Measurements from ENCODE around the gene MICU1.

Gene MICU1

GRCh38 chr10:72638586-72639440, 12.9 kb upstream of the MICU1 start:
- no peak overlapping the region for H3K9ac ChIP-seq (ENCODE audit: low read length)
- H3K27ac ChIP-seq (ENCODE audit: low read depth, low read length), result no peak overlapping the region
- no peaks in the 10 kb centered on the region for H3K9me2 ChIP-seq (replicated peaks; ENCODE audit: insufficient read depth, low read length)
- no peaks in the 10 kb centered on the region for H4K20me1 ChIP-seq (ENCODE audit: low read depth, low read length)
- no peaks in the 10 kb centered on the region for H3K9me3 ChIP-seq (ENCODE audit: insufficient read depth, low read length)
- H3K4me2 ChIP-seq (ENCODE audit: low read depth, low read length, poor library complexity, severe bottlenecking), result no peak overlapping the region
- H3K4me3 ChIP-seq (ENCODE audit: insufficient read depth, low read length, poor library complexity, severe bottlenecking), result no peak overlapping the region
- no peak for TF ChIP-seq EZH2phosphoT487 (conservative IDR thresholded peaks at IDR 0.05; ENCODE audit: low read length)
- TF ChIP-seq, protein P1, sequence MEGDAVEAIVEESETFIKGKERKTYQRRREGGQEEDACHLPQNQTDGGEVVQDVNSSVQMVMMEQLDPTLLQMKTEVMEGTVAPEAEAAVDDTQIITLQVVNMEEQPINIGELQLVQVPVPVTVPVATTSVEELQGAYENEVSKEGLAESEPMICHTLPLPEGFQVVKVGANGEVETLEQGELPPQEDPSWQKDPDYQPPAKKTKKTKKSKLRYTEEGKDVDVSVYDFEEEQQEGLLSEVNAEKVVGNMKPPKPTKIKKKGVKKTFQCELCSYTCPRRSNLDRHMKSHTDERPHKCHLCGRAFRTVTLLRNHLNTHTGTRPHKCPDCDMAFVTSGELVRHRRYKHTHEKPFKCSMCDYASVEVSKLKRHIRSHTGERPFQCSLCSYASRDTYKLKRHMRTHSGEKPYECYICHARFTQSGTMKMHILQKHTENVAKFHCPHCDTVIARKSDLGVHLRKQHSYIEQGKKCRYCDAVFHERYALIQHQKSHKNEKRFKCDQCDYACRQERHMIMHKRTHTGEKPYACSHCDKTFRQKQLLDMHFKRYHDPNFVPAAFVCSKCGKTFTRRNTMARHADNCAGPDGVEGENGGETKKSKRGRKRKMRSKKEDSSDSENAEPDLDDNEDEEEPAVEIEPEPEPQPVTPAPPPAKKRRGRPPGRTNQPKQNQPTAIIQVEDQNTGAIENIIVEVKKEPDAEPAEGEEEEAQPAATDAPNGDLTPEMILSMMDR (IDR thresholded peaks at IDR 0.05; ENCODE audit: insufficient read depth, low read length, poor library complexity, severe bottlenecking), result no peak
- no peak overlapping the region for H2AFZ ChIP-seq (ENCODE audit: low read depth, low read length, severe bottlenecking)
- no peaks in the 10 kb centered on the region for H3K36me3 ChIP-seq (ENCODE audit: low read length)
- H3K79me2 ChIP-seq (ENCODE audit: insufficient read depth, low read length), result no peaks in the 10 kb centered on the region
- no peaks in the 10 kb centered on the region for H3K27me3 ChIP-seq (ENCODE audit: low read length)
- H3F3A ChIP-seq (ENCODE audit: insufficient read depth), result no peaks in the 10 kb centered on the region

- H3K27ac ChIP-seq (ENCODE audit: low read depth, low read length), result no peak overlapping the region
- no peaks in the 10 kb centered on the region for H3K27me3 ChIP-seq (ENCODE audit: low read length)
- H3K4me3 ChIP-seq (ENCODE audit: insufficient read depth, low read length, poor library complexity, severe bottlenecking), result no peak overlapping the region
- no peak overlapping the region for H2AFZ ChIP-seq (ENCODE audit: low read depth, low read length, severe bottlenecking)
- H3K36me3 ChIP-seq (ENCODE audit: low read length), result no peaks in the 10 kb centered on the region
- no peaks in the 10 kb centered on the region for H3F3A ChIP-seq (ENCODE audit: insufficient read depth)
- H3K4me2 ChIP-seq (ENCODE audit: low read depth, low read length, poor library complexity, severe bottlenecking), result no peak overlapping the region
- H3K9ac ChIP-seq (ENCODE audit: low read length), result no peak overlapping the region
- TF ChIP-seq, protein P1 (IDR thresholded peaks at IDR 0.05; ENCODE audit: insufficient read depth, low read length, poor library complexity, severe bottlenecking), result no peak
- TF ChIP-seq EZH2phosphoT487 (conservative IDR thresholded peaks at IDR 0.05; ENCODE audit: low read length), result no peak
- H3K79me2 ChIP-seq (ENCODE audit: insufficient read depth, low read length), result no peaks in the 10 kb centered on the region
- H3K9me2 ChIP-seq (replicated peaks; ENCODE audit: insufficient read depth, low read length), result no peaks in the 10 kb centered on the region
- no peaks in the 10 kb centered on the region for H4K20me1 ChIP-seq (ENCODE audit: low read depth, low read length)
- no peaks in the 10 kb centered on the region for H3K9me3 ChIP-seq (ENCODE audit: insufficient read depth, low read length)
Observed at GRCh38 chr10:72637398-72637857, 11.5 kb upstream of the MICU1 start.

DNA sequence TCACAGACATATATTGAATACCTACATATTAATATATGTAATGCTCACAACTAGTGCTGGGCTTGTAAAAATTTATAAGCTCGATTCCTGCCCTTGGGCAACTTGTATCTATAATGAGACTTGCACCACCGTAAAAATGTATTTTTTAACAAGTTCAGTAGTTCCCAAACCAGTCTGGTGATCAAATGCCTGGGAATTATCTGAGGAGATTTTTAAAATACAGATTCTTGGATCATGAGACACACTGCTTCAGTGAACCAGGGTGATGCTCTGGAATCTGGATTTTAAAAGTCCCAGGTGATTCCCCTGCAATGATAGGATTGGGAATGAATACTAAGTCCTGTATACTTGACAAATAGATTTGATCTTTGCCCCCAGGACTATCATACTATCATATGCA, 4.3 kb upstream of the MICU1 start:
- H3K79me2 ChIP-seq (ENCODE audit: insufficient read depth, low read length), result peaks cover 5% of the 10 kb centered on the region; the same call in 1 of the 2 replicates
- H3K27ac ChIP-seq (ENCODE audit: low read depth, low read length), result no peak overlapping the region
- no peaks in the 10 kb centered on the region for H3K9me2 ChIP-seq (replicated peaks; ENCODE audit: insufficient read depth, low read length)
- H2AFZ ChIP-seq (ENCODE audit: low read depth, low read length, severe bottlenecking), result no peak overlapping the region
- H3K36me3 ChIP-seq (ENCODE audit: low read length), result no peaks in the 10 kb centered on the region
- H3K27me3 ChIP-seq (ENCODE audit: low read length), result no peaks in the 10 kb centered on the region
- no peak overlapping the region for H3K4me2 ChIP-seq (ENCODE audit: low read depth, low read length, poor library complexity, severe bottlenecking)
- no peak overlapping the region for H3K9ac ChIP-seq (ENCODE audit: low read length)
- H4K20me1 ChIP-seq (ENCODE audit: low read depth, low read length), result no peaks in the 10 kb centered on the region
- no peaks in the 10 kb centered on the region for H3F3A ChIP-seq (ENCODE audit: insufficient read depth)
- H3K9me3 ChIP-seq (ENCODE audit: insufficient read depth, low read length), result no peaks in the 10 kb centered on the region
- H3K4me3 ChIP-seq (ENCODE audit: insufficient read depth, low read length, poor library complexity, severe bottlenecking), result no peak overlapping the region
- no peak for TF ChIP-seq EZH2phosphoT487 (conservative IDR thresholded peaks at IDR 0.05; ENCODE audit: low read length)
- TF ChIP-seq, protein P1 (IDR thresholded peaks at IDR 0.05; ENCODE audit: insufficient read depth, low read length, poor library complexity, severe bottlenecking), result no peak

All from SU-DHL-6 (cell line).